Fibroblast of villous mesenchyme (primary cell): Measurements from ENCODE around the gene HOOK1. TPM values are rescaled to one million over a fixed set of nuclear protein-coding genes. Genes with fewer than 3 reads are reported as not detected.

Source experiments
- DNase-seq: peaks from one replicate; pipeline ENCODE4 v3.0.0-alpha.2; 2010; ENCODE audit warnings: low read depth
- H3K4me3 ChIP-seq: 2 replicates; pipeline ENCODE4 v1.5.1; 2011; ENCODE audit warnings: low read depth, mild to moderate bottlenecking, low read length
- total RNA-seq: library from RNA; depleted of rRNA; stranded (reverse); fragments of >200 nt; gene quantifications from 2 replicates; pipeline ENCODE4 v1.2.3, GENCODE V29; 2012
- TF ChIP-seq, protein P1 (sequence below): IDR thresholded peaks from 2 replicates; pipeline ENCODE4 v1.5.1; 2012; ENCODE audit warnings: low read depth, mild to moderate bottlenecking, low read length; ENCODE audit not compliant: insufficient read depth

The HOOK1 gene
- total RNA-seq, 1 donor: not detected

DNA sequence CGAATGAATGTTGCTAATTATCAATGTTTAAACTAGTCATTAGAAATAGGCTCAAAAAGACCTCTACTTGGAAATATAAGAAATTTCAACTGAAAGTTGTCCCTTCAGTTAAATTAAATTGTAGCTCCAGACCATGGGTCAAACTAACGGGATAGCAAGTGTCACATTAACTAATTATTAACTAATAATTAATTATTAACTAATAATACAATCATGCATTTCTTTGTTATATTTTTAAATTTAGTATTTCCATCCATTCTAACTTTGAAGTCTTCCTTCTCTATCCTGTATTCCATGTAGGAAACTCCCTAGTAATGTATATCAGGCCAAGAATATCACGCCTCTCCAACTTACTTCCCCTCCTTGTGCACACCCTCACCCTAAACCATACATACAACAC, 43.4 kb upstream of the HOOK1 start:
- no peak for DNase-seq
- TF ChIP-seq, protein P1, sequence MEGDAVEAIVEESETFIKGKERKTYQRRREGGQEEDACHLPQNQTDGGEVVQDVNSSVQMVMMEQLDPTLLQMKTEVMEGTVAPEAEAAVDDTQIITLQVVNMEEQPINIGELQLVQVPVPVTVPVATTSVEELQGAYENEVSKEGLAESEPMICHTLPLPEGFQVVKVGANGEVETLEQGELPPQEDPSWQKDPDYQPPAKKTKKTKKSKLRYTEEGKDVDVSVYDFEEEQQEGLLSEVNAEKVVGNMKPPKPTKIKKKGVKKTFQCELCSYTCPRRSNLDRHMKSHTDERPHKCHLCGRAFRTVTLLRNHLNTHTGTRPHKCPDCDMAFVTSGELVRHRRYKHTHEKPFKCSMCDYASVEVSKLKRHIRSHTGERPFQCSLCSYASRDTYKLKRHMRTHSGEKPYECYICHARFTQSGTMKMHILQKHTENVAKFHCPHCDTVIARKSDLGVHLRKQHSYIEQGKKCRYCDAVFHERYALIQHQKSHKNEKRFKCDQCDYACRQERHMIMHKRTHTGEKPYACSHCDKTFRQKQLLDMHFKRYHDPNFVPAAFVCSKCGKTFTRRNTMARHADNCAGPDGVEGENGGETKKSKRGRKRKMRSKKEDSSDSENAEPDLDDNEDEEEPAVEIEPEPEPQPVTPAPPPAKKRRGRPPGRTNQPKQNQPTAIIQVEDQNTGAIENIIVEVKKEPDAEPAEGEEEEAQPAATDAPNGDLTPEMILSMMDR: no peak
- no peak overlapping the region for H3K4me3 ChIP-seq

DNA sequence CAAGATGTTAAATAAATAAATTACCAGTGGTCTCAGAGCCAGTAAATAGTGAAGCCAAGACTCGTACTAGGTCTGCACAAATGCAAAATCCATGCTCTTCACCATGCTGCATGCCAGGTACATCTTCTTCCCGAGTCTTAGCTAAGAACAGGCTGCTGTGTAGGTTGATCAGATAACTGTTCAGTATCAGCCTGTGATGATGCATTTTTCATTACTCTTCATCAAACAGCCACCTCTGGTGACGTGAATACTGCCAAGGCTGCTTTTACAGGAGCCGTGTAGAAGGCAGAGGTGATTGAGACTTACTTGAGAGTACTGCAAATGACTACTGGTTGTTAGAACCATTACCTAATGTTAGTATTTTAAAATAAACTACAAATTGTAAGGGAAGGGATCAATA, 39.3 kb upstream of the HOOK1 start:
- H3K4me3 ChIP-seq: no peak overlapping the region
- no peak for DNase-seq
- TF ChIP-seq, protein P1: no peak

DNA sequence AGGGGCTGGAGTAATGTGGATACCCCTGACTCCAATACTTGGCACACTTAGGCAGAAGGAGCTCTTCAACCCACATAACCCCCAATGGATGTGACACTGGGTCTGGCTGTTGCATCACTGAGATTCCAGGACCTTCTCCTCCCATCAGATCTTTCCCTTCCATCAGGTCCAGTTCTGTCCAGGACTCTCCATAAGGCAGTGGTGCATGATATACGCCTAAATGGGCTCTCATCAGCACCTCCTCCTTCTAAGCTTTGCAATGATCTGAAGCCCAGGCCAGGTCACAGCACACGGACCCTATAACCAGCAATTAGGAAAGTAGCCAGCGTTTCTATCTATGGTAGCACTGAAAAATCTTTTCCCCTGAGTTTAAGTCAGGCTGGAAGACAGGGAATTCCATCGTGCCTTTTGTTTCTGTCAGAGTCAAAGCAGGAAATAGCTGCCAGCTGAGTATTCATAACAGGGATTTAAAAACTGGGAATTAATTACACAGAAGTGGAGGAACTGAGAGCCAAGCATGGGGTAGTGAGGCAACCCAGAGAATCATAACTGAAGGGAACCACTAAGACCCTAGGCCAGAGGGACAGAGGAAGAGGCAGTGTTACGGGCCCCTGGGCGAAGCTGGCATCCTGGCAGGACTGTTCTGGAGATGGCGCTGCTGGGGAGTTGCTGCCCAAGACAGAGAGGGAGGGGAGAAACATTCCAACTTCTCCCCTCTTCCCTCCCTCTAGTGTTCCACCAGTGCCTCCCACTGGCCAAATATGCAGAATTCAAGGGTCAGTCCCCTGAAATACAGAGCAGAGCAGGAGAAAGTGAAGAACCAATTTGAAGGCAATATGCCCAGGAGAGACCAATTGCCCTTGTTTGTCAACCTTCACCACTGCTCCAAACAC, 37.5 kb upstream of the HOOK1 start:
- peak; percentile 34 for DNase-seq
- TF ChIP-seq, protein P1: no peak
- H3K4me3 ChIP-seq: no peak overlapping the region

DNA sequence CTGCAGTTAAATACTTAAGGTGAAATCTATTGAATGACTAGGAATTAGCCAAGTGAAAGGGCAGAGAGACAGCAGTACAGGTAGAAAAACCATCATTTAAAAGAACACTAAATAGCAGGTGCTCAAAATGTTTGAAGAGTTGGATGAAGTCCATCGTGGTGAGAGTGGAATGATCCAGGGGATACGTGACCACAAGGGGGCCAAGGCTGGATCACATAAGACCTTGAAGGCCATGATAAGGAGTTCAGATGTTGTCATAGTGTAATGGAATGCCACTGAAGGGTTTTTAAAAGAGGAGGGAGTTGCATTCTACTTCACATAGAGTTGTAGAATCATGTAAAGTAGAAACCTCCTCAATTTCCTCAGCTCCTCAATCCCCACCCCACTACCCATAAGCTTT, 34.8 kb upstream of the HOOK1 start:
- no peak for DNase-seq
- TF ChIP-seq, protein P1: no peak

DNA sequence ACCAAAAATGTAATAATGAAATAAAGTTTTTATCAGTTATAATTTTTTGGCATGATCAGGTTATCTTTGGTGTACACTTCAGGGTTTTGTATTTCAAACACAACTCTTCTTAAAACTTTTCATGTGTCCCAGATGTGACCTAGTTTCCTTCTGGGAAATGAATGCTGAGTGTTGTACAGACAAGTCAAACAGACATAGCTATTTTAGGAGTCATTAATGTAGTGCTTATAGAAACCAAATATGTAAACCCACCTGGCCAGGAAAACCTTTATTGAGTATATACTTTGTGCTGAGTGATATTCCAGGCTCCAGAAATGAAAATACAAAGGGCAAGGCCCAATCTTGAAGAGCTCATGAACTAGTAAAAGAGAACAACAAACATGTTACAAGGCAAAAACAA, 25.9 kb upstream of the HOOK1 start:
- H3K4me3 ChIP-seq: no peak overlapping the region
- DNase-seq: peak; percentile 14
- TF ChIP-seq, protein P1: no peak

More for the DNA sequence above, 34.8 kb upstream of the HOOK1 start:
- no peak overlapping the region for H3K4me3 ChIP-seq

DNA sequence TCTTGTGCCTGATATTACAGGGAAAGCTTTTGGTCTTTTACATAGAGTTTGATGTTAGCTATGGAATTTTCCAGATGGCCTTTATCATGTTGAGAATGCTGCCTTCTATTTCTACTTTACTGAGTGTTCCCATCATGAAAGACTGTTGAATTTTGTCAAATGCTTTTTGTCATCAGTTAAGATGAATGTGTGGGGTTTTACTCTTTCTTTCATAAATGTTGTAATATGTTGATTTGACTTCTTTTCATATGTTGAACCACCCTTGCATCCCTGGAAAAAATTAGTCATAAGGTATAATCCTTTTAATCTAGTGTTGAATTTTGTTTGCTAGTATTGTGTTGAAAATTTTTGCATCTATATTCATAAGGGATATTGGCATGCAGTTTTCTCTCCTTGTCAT, 16.1 kb upstream of the HOOK1 start:
- no peak overlapping the region for H3K4me3 ChIP-seq
- TF ChIP-seq, protein P1: no peak
- DNase-seq: no peak
